Pons (tissue), 1 donor: ENCODE data around the gene BANP.
"Not testable (repeated sequence)": the region's sequence is repeated elsewhere in the genome, so short reads cannot be mapped to it uniquely, and the experiment has no call there.

Experiments used
- DNase-seq: peaks from one replicate; pipeline ENCODE4 v3.0.0-alpha.2; 2016; ENCODE audit warnings: low spot score

The BANP gene

GRCh38 chr16:88016386-88016785, 65.2 kb downstream of the BANP start:
- DNase-seq = not testable (repeated sequence)

GRCh38 chr16:88016964-88017363, 65.7 kb downstream of the BANP start:
- DNase-seq = no peak

- no peak for DNase-seq
Observed at GRCh38 chr16:88017587-88018101, 66.4 kb downstream of the BANP start.

GRCh38 chr16:88018382-88018781, 67.1 kb downstream of the BANP start:
- DNase-seq = not testable (repeated sequence)

GRCh38 chr16:88019041-88019820, 68.0 kb downstream of the BANP start:
- not testable (repeated sequence) for DNase-seq

GRCh38 chr16:88019821-88020515, 68.7 kb downstream of the BANP start:
- DNase-seq = no peak

- DNase-seq = no peak
Observed at GRCh38 chr16:88020516-88020885, 69.3 kb downstream of the BANP start.

GRCh38 chr16:88021041-88021970, 70.1 kb downstream of the BANP start:
- DNase-seq = not testable (repeated sequence)

- DNase-seq = no peak
Observed at GRCh38 chr16:88022076-88023042, 71.1 kb downstream of the BANP start.

- no peak for DNase-seq
Observed at GRCh38 chr16:88023366-88023765, 72.1 kb downstream of the BANP start.

- DNase-seq = no peak
Observed at GRCh38 chr16:88023786-88024185, 72.6 kb downstream of the BANP start.

GRCh38 chr16:88024491-88025085, 73.4 kb downstream of the BANP start:
- DNase-seq = not testable (repeated sequence)

GRCh38 chr16:88025086-88025492, 73.9 kb downstream of the BANP start:
- not testable (repeated sequence) for DNase-seq

GRCh38 chr16:88025828-88026555, 74.8 kb downstream of the BANP start:
- not testable (repeated sequence) for DNase-seq

- no peak for DNase-seq
Observed at GRCh38 chr16:88026964-88027938, 76.0 kb downstream of the BANP start.

GRCh38 chr16:88028177-88028930, 77.1 kb downstream of the BANP start:
- not testable (repeated sequence) for DNase-seq

- DNase-seq = no peak
Observed at GRCh38 chr16:88030498-88030897, 79.3 kb downstream of the BANP start.

GRCh38 chr16:88030961-88031360, 79.7 kb downstream of the BANP start:
- DNase-seq = not testable (repeated sequence)
